GM12878 (cell line): Measurements from ENCODE around the gene SLC31A1.

Experiments used
- CREB1 ChIP-seq: IDR thresholded peaks from 2 replicates; pipeline ENCODE4 v1.6.1; 2012; ENCODE audit warnings: low read depth, mild to moderate bottlenecking, inconsistent platforms
- EZH2 ChIP-seq: IDR thresholded peaks from 2 replicates; pipeline ENCODE4 v1.6.1; 2012; ENCODE audit warnings: low read depth, mild to moderate bottlenecking, control low read depth, inconsistent platforms, low read length, borderline replicate concordance; ENCODE audit not compliant: control insufficient read depth
- POLR2A ChIP-seq: IDR thresholded peaks from 2 replicates; pipeline ENCODE4 v1.6.1; 2011; ENCODE audit warnings: low read depth, mild to moderate bottlenecking, low read length
- POLR2AphosphoS5 ChIP-seq: IDR thresholded peaks from 2 replicates; pipeline ENCODE4 v1.6.1; 2011; ENCODE audit warnings: mild to moderate bottlenecking, low read length, inconsistent platforms
- SMC3 ChIP-seq: IDR thresholded peaks from 2 replicates; pipeline ENCODE4 v1.6.1; 2011; ENCODE audit warnings: low read length, improper control_type of control experiment, borderline replicate concordance
- SREBF2 ChIP-seq: IDR thresholded peaks from 2 replicates; pipeline ENCODE4 v1.6.1; 2012; ENCODE audit warnings: mild to moderate bottlenecking, low read length
- TAF1 ChIP-seq: IDR thresholded peaks from 2 replicates; pipeline ENCODE4 v1.6.1; 2011; ENCODE audit warnings: mild to moderate bottlenecking, low read depth, low read length, borderline replicate concordance
- TF ChIP-seq, protein P1 (sequence below): fragments of 450-650 bp; formaldehyde crosslinking; IDR thresholded peaks from 2 replicates; pipeline ENCODE4 v1.5.0; 2022; ENCODE audit warnings: mild to moderate bottlenecking, missing genetic modification characterization
- TF ChIP-seq, protein P2 (sequence below), 3 experiments: IDR thresholded peaks in 2 of 3; conservative IDR thresholded peaks in 1 of 3; 2 replicates each; pipeline ENCODE4 v1.5.1; 2011; ENCODE audit warnings: low read depth in 3 of 3, low read length in 3 of 3, mild to moderate bottlenecking in 3 of 3, control low read depth in 2 of 3, moderate library complexity in 2 of 3, inconsistent platforms in 1 of 3, mixed read lengths in 1 of 3; ENCODE audit not compliant: control insufficient read depth in 2 of 3, insufficient read depth in 1 of 3; ENCODE audit errors: extremely low read depth in 1 of 3

DNA sequence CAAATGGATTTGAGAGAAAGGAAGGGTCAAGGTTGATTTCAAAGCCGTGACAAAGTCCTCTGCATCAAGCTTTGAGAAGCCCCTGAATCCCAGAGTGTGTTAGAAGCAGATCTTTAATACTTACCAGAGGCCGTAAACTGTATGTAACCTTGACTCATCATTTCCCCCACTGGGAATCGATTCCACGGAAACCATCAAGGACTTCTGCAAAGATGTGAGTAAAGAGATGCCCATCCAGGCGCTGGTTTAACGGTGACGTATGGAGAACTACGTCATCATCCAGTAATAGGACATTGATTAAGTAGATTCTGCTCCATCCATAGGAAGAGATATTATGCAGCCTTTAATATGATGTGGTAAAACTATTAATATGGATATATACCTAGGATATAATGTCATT lies 80.2 kb downstream of the SLC31A1 start:
- no peak for TF ChIP-seq POLR2A
- TF ChIP-seq CREB1, result no peak
- TF ChIP-seq EZH2, result no peak
- no peak for TF ChIP-seq POLR2AphosphoS5
- no peak for TF ChIP-seq SREBF2
- TF ChIP-seq, protein P1, sequence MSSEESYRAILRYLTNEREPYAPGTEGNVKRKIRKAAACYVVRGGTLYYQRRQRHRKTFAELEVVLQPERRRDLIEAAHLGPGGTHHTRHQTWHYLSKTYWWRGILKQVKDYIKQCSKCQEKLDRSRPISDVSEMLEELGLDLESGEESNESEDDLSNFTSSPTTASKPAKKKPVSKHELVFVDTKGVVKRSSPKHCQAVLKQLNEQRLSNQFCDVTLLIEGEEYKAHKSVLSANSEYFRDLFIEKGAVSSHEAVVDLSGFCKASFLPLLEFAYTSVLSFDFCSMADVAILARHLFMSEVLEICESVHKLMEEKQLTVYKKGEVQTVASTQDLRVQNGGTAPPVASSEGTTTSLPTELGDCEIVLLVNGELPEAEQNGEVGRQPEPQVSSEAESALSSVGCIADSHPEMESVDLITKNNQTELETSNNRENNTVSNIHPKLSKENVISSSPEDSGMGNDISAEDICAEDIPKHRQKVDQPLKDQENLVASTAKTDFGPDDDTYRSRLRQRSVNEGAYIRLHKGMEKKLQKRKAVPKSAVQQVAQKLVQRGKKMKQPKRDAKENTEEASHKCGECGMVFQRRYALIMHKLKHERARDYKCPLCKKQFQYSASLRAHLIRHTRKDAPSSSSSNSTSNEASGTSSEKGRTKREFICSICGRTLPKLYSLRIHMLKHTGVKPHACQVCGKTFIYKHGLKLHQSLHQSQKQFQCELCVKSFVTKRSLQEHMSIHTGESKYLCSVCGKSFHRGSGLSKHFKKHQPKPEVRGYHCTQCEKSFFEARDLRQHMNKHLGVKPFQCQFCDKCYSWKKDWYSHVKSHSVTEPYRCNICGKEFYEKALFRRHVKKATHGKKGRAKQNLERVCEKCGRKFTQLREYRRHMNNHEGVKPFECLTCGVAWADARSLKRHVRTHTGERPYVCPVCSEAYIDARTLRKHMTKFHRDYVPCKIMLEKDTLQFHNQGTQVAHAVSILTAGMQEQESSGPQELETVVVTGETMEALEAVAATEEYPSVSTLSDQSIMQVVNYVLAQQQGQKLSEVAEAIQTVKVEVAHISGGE (CRISPR knock-in tag), result no peak
- TF ChIP-seq, protein P2, sequence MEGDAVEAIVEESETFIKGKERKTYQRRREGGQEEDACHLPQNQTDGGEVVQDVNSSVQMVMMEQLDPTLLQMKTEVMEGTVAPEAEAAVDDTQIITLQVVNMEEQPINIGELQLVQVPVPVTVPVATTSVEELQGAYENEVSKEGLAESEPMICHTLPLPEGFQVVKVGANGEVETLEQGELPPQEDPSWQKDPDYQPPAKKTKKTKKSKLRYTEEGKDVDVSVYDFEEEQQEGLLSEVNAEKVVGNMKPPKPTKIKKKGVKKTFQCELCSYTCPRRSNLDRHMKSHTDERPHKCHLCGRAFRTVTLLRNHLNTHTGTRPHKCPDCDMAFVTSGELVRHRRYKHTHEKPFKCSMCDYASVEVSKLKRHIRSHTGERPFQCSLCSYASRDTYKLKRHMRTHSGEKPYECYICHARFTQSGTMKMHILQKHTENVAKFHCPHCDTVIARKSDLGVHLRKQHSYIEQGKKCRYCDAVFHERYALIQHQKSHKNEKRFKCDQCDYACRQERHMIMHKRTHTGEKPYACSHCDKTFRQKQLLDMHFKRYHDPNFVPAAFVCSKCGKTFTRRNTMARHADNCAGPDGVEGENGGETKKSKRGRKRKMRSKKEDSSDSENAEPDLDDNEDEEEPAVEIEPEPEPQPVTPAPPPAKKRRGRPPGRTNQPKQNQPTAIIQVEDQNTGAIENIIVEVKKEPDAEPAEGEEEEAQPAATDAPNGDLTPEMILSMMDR (IDR thresholded peaks at IDR 0.05 in 2 of 3, conservative IDR thresholded peaks at IDR 0.05 in 1 of 3; ENCODE audit: control insufficient read depth in 2 of 3, extremely low read depth in 1 of 3, insufficient read depth in 1 of 3, low read depth in 3 of 3, low read length in 3 of 3), result no peak
- no peak for TF ChIP-seq SMC3
- TF ChIP-seq TAF1, result no peak
